HL-60/S4 (cell line): ENCODE data around the gene GPR137.

Source experiments
- in situ Hi-C: fragments of 300-500 bp; cut with MboI; formaldehyde crosslinking; loops from 2 replicates; pipeline ENCODE4 v1.14.3; 2022; ENCODE audit warnings: low sequenced_read_pairs

The GPR137 gene

DNA sequence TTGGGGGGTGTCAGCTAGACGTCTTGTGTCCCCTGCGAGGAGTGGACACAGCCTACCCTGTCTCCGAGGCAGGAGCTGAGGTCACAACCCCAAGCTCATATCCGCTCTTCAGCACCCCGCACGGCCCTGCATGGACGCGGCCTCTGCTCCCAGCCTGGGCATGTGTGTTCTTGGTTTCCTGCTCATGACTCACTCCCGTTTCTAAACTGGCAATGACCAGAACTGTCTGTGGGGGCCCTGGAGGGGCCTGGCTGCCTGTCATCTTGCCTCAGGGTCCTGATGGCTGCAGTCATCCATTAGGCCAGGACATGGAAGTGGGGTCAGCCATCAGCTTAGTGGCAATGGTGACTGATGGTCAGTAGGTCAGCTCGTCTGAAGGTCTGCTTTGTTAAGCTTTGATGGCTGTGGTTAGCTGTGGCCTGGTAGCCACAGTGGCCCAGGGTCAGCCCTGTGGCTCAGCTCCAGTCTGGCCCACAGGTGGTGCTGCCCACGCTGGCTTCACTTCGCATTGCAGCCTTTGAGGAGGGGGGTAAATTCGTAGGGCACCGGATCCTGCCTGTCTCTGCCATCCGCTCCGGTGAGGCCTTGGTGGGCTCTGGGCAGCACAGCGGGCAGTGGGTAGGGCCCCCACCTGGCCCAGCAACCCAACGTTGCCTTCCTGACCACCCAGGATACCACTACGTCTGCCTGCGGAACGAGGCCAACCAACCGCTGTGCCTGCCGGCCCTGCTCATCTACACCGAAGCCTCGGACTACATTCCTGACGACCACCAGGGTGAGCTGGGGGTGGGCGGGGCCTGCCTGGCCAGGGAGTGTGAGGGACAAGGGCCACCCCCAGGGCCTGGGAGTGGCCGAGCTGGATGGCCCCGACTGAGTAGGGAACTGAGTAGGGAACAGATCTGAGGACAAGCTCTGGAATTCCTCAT is 22.4 kb upstream of the GPR137 start:
- in situ Hi-C loops: no loop called here

DNA sequence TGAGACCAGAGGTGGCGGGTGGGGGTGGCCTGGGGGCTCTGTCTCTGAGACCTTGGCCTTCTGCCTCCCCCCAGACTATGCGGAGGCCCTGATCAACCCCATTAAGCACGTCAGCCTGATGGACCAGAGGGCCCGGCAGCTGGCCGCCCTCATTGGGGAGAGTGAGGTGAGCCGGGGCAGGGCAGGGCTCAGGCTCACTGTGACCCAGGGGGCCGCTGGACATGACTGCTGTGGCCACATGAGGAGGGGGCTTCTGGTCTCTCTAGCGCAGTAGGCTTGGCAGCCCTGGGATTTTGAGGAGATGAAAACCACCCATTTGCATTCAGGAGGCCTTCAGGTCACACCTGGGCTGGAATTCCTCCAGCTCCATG is 21.7 kb upstream of the GPR137 start:
- in situ Hi-C loops: no loop called here

DNA sequence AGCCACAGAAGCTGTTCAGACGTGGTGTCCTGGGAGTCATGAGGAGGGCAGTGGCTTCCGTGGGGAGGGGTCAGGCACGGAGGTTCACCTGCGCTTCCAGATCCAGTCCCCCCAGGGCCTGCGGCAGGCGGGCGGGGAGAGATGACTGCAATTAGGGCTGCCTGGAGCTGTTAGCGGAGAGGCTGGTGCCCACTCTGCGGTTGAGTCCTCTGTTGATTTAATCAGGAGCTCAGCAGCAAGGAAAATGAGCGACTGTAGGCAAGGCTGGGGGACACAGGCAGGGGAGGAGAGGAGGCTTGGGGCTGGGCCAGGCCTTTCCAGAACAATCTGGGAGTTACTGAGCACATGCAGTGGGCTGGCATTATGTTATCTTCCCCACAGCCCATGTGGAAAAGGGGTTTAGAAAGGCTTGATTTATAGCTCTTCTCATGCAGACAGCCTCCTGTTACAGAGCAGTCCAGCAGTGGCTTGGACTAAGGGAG is 21.2 kb upstream of the GPR137 start:
- in situ Hi-C loops: no loop called here

DNA sequence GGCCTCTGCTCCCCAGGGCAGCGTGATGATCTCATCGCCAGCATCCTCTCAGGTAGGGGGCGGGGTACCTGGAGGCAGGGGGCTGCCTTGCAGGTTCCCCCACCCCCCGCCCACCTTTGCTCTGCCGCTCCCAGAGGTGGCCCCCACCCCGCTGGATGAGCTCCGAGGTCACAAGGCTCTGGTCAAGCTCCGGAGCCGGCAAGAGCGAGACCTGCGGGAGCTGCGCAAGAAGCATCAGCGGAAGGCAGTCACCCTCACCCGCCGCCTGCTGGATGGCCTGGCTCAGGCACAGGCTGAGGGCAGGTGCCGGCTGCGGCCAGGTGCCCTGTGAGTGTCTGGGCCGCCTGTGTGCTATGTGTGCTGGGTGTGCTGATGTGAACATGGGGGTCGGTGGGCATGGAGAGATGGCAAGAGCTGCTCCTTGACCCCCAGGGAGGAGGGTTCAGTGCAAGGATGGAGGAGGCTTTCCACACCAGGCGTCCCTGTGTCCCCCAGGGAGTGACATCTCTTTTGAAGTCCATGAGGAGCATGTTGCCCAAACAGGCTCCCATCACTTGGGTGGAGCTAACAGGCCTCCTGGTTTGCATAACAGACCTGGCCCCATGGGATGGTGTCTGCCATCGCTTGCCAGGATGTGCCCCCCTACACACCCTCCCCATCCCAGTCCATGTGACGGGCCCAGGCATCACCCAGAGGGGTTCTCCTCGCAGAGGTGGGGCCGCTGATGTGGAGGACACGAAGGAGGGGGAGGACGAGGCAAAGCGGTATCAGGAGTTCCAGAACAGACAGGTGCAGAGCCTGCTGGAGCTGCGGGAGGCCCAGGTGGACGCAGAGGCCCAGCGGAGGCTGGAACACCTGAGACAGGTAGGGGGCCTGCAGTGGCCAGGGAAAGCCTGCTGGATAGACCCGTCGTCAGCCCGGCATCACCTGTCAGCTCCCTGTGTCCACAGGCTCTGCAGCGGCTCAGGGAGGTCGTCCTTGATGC is 20.2 kb upstream of the GPR137 start:
- in situ Hi-C loops: no loop called here

DNA sequence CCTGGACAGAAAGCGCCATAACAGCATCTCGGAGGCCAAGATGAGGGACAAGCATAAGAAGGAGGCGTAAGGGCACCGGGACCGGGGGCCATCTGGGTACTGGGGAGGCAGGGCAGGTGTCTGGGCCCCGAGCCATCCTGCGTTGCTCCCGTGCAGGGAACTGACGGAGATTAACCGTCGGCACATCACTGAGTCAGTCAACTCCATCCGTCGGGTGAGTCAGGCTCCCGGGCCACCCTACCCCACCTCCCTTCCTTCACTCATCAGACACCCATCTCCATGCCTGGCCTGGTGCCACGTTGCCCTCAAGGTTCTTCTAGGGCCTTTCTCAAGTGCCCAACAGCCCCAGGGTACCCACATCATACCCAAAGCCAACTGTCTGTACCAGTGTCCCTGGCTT is 19.3 kb upstream of the GPR137 start:
- in situ Hi-C loops: no loop called here

DNA sequence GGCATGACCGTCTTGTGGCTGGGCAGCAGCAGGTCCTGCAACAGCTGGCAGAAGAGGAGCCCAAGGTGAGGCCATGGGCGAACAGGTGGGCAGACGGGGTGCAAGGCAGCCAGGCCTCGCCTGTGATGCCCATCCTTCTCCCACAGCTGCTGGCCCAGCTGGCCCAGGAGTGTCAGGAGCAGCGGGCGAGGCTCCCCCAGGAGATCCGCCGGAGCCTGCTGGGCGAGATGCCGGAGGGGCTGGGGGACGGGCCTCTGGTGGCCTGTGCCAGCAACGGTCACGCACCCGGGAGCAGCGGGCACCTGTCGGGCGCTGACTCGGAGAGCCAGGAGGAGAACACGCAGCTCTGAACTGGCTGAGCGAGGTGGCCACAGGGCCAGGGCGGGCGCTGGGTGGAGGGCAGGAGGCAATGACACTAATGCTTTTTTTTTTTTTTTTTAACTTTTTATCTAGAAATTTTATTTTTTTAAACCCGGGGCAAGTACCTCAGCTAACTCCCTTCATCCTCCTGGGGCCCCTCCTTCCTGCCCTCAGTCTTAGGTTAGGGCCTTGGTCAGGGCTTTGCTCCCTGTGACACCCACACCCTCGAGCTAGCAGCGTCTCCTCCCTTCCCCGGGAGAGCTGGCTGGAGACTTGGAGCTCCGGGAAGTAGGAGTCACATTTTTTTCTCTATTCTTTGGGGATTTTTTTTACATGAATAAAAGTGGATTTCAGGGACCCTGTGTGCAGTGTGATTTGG is 18.3 kb upstream of the GPR137 start:
- in situ Hi-C loops: no loop called here

DNA sequence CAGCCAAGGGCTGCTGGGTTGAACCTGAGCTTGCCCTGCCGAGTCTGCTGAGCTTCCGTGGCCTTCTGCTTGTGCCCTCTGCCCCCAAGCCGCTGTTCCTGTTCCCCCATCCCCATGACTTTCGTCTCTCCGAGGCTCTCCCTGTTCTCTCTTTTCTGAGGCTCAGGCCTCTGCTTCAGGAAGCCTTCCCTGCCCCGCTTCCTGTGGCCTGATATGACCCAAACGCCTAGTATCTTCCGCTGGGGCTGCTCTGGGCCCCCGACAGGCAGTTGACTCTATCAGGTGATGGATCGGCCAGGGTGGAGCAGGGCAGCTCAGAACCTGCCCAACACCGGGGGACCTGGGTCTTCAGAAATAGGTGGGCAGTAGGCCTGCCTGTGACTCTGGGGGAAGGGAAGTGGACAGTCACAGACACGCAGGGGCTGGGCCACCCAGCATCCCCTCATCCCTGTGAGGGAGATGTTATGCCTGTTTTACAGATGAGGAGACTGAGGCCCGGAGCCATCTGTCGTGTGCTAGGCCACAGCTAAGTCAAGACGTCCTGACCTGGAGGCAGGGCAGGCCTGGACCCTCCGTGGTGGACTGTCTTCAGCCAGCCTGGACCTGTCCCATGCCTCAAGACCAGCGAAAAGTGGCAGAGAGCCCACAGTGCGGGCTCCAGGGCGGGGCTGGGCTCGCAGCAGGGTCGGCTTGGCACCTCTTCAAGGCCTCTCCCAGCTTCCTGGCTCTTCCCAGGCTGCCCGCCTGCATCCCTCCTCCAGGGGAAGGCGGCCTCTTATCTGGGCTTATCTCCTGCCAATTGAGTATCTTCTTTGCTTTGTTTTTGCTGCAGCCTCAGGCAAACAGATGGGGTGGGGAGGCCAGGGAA is 17.4 kb upstream of the GPR137 start:
- in situ Hi-C loops: no loop called here

DNA sequence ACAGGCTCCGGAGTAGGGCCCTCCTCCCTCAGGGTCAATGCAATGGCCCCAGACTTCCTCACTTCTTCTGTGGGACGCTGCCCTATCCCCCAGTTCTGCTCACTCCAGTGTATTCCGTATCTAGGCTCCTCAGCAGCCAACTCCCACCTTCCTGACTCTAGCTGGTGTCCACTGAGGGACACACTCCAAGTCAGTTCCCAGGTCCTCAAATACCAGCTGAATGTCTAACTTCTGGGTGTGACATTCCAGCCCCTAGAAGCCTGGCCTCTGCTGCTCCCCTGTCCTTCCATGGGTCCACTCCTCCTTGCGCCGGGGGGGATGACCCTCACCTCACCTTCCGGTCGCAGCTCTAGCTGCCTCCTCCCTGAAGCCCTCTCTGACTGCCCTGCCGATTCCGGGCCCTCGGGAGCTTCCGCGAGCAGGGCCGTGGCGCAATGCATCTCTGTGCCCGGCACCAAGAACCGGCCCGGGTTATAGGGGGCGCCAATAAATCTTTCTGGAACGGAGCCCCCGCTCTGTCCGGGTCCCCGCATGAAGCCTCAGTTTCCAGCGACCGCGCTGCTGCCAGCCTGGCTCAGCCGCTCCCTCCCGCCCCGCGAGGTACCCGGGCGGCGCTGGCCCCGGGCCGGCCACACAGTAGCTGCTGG is 16.6 kb upstream of the GPR137 start:
- in situ Hi-C loops: no loop called here

DNA sequence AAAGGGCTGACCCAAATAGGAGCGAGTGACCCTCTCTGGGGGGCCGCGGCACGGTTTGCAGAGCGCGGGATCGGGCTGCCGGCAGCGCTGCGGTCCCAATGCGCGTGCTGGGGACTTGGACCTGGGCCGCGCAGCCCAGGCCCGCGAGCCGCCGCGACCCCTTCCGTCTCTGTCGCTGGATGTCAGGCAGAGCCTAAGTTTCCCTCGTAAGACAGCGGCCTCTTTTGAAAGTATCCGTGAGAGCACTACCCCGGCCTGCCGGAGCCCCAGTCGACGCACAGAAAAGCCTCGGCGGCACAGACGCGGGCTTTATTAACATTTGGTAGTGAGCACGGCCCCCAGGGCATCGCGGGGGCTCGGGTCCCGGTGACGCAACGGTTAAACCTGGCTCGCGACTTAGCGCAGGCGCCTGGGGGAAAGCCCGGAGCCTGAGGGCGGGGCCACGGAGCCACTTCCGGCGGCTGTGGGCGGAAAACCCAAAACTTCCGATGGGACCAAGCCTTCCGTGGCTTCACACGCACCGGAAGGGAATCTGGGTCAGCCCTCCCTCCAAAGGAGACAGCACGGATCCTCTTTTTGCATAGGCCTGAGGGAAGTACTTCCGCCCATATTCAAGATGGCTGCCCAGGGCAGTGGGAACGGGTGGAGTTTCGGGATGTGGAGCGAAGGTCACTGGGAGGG is 16.0 kb upstream of the GPR137 start:
- in situ Hi-C loops: no loop called here

DNA sequence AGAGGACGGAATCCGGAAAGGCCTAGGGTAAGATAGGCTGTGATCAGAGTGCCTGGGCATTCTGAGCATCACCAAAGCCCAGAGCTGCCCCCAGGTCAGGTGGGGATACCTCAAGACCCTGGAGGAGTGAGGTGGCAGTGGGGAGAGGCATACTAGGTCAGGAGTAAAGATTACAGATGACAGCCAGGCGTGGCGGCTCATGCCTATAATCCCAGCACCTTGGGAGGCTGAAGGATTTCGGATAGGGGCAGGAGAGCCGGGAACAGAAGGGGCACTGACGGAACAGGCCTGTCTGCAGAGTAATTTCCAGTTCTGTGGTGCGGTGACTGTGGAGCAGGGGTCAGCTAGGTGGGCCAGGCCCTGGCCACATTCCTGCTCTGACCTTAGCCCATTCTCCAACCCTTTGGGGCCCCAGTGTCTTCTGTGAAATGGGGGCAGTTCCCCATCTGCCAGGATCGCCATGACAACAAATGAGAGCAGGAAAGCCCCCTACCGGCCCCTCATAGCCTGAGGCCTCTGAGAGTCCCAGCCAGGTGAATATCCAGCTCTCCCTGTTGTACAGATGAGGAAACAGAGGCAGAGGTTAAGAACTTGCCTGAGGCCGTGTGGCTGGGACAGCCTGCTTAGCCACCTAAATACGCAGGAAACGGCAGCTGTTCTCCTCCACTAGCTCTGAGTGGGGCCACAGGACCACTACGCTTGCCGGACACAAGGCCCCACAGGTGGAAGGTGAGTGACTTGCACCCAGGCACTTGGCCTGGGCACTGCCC is 10.4 kb upstream of the GPR137 start:
- in situ Hi-C loops: no loop called here

DNA sequence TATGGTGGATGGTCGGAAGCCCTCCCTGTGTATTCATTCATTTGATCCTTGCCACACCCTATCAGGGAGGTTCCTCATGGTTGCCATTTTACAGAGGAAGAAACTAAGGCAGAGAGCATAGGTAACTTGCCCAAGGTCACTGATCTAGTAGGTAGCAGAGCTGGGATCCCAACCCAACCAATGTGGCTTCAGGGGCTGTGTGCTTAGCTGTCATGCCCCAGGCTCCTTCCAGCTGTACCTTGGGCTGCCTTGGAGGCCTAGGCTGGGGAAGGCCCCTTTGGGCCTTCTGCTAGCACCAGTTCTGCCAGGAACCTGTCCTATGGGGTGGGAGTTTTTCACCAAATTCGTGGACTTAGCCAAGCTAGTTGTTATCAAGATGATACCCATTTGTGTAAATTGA is 9.8 kb upstream of the GPR137 start:
- in situ Hi-C loops: no loop called here

DNA sequence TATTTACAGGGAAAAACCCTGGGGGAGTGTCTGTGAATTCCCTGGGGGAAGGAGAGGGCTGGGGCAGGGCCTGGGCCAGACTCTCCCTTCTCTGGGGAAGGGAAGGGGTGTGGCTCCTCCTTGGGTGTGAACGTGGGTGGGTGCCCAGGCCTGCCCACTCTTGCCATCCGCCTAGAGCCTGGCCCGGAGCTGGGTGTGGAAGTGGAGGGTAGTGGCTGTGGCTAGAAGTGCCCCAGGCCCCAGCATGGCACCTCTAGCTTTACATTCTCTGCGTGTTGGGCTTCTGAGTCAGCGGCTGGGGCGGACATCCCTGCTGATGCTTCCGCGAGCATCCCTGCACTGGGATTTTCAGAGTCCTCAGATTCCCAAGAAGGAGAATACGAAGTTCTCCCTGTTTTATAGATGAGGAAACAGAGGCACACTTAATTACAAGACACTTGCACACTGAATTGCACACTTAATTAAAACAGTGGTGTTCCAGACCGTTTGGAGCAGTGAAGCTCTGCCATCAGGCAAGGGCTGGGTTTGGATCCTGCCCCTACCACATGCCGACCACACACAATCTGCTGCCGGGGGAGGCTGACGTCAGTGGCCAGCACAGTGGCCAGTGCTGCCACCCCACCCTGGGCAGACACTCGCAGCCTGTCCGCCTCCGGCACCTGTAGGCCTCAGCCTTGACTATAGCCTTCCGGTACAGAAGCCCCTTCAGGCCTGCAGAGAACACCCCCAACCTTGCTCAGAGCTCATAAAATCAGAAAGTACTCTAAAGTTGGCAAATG is 8.8 kb upstream of the GPR137 start:
- in situ Hi-C loops: no loop called here

DNA sequence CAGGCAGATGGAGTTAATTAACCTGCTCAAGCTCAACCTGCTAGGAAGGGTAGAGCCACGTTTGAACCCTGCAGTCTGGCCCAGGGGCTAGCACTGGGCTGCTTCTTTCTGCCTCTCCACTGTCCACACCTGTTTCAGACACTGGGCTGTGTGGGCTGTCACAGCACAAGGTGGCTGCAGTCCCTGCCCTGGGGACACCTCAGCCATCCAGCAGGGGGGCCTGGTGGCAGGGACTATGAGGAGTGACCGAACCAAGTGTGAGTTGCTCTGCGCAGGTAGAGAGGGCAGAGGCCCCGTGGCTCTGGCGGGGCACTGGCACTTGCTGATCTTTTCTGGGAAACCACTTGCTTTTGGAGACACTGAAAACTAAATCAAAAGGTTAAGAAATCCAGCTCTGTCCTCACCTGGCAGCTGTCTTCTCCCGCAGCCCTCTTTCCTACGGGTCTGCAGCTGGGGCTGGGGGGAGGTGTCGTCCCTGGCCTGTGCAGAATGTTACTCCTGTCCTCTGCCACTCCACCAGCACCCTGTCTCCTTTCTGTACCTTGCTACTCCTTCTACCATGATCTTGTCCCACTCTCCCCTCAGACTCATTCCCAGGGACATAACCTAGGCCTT is 7.0 kb upstream of the GPR137 start:
- in situ Hi-C loops: no loop called here

DNA sequence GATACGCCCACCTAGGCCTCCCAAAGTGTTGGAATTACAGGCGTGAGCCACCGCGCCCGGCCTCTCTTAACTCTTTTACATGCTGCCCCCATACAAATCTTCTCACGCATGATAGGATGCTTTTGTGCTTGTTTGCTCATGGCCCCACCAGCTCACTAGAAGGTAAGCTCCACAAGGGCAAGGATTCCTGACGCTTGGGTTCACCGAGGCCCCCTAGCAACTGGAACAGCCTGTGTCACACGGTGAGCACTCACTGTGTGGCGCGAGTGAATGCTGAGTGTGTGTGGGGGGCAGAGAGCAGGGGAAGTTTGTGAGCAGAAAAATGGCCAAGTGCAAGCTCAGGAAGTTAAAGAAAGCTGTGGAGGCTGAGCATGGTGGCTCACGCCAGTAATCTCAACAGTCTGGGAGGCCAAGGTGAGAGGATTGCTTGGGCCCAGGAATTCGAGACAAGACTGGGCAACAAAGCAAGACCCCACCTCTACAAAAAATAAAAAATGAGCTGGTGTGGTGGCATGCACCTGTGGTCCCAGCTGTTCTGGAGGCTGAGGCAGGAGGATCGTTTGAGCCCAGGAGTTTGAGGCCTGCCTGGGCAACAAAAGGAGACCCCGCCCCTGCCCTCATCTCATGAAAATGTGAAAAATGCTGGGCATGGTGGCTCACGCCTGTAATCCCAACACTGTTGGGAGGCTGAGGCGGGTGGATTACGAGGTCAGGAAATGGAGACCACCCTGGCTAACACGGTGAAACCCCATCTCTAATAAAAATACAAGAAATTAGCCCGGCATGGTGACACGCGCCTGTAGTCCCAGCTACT is 3.5 kb upstream of the GPR137 start:
- in situ Hi-C loops: no loop called here

DNA sequence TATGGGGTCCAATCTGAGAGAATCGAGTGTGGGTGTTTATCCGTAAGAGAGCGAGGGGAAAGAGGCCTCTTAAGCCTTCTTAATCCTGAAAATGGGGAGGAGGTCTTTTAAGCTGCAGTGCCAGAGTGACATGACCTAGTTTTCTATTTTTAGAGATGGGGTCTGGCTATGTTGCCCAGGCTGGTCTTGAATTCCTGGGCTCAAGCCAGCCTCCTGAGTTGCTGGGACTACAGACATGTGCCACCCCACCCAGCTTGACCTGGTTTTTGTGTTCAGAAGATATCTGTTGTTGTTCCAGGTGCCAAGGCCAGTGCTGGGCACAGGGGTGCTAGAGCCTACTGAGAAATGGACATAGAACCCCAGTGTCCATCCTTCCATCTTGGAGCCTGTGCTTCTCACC is 2.6 kb upstream of the GPR137 start:
- in situ Hi-C loops: no loop called here
